Stimulated activated CD4-positive, alpha-beta T cell treated with anti-CD3 and anti-CD28 coated beads, TNF-alpha, amount 100 ng/mL, for 48 hours (primary cell): Measurements from ENCODE around the gene EIF6.

Experiments used
- DNase-seq, 3 donors: peaks; one replicate each; pipeline ENCODE4 v3.0.0-alpha.2; 2020; ENCODE audit warnings: low read depth in 3 of 3

Gene EIF6

DNA sequence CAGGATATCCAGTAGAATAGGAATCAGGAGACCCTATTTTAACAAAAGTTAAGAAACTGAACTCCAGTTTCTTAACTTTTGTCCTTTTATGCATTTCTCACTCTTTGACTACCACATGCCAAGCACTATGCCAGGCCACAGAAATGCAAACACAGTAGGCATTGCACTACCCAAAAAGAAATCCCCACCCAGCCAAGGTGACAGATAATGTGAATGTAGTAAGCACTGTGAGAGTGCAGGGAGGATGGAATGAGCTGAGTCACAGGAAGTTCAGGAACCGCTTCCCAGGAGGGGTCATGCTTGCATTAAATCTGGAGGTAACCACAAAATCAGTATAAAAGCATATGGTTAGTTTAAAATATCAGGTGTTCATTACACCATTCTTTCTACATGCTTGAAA is 27.7 kb upstream of the EIF6 start:
- no peak for DNase-seq

DNA sequence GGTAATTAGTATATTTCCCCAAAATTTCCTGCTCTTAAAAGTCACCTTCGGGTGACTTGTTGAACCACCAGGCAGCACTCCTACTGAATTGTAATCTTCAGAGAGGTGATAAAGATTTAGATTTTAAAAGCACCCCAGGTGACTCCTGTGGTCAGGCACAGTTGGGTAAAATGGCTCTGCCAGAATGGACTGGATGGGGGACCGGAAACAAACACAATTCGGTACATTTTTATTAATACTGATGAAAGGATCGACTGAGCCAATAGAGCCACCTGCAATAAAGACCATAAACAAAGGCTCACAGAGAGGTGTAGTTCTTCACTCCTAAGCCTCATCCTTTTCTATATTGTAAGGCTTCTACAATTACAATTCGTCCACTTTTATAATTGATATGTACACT is 27.2 kb upstream of the EIF6 start:
- DNase-seq = no peak

DNA sequence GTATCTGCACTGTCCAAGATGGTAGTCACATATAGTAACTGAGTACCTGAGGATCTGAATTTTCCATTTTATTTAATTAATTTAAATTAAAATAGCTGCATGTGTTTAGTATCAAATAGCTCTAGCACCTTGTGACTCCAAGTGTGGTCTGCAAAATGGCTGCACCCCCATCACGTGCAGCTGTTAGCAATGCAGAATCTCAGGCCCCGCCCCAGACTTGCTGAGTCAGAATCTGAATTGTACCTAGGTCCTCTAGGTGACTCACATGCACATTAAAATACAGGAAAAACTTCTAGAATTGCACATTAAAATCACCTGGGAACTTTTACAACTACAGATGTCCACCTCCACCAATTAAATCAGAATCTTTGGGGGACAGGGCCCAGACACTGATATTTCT is 26.8 kb upstream of the EIF6 start:
- DNase-seq = peak; percentile 33 to 69 (median 63)

DNA sequence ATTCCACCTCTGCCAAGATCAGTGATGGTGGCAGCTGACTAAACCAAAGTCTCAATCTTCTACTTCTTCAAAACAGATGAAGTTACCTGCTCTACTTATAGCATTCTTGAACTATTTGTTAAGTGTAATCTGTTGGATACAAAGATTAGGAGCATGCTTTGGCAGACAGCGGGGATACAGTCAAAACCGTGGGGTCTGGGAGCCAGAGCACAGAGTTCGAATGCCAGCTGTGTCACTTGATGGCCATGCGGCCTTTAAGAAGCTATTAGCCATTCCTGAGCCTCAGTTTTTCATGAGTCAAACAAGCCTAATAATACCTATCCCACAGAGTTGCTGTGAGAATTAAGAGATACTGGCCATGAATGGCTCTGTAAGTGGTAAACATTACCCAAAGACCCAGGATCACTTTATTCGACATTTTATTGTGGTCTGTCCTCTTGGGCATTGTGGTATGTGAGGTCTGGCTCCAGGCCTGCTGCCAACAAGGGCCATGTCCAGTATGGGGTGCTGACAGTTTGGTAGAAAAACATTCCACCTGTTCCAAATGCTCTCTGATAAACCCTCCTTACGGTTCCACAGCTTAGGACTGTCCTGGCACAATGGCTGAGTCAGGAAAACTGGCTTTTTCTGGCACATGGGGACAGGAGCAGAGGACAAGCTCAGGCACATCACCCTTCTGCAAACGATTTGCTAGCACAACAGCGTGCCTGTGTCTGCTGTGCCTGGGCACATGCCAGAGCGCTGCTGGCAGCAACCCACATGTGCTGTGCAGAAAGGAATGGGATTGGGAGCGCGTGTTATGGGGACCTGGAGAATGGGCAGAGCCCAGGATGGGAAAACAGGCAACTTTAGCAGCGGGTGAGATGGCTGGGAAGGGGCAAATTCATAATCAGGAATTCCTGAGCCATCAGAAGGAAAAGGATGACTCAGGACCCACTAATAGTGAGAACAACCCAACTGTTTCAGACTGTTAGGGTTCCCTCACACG is 23.4 kb upstream of the EIF6 start:
- no peak for DNase-seq

DNA sequence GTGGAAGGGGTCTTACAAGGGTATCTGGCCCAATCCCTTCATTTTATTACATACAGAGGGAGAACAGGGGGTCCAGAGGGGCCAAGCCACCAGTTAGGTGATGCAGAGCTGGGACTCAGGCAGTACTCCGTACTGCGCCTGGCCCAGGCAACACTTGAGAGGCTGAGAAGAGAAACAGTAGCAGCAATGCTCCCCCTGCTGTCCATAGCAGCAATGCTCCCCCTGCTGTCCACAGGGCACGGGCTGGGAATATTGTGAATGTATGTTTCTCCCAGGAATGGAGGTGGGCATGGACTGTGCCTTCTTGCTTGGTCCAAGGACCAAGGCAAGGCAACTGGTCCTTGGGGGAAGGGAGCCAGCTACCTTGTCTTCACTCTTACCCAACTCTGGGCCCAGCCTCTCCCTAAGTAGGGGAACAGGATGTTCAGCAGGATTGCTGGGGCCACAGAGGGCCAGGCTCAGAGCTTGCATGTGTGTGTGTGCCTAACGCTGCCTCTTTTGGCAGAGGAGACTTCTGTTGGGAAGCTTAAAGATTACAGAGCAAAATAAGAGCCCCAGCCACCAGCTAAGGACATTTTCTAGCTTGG is 22.5 kb upstream of the EIF6 start:
- DNase-seq = no peak

DNA sequence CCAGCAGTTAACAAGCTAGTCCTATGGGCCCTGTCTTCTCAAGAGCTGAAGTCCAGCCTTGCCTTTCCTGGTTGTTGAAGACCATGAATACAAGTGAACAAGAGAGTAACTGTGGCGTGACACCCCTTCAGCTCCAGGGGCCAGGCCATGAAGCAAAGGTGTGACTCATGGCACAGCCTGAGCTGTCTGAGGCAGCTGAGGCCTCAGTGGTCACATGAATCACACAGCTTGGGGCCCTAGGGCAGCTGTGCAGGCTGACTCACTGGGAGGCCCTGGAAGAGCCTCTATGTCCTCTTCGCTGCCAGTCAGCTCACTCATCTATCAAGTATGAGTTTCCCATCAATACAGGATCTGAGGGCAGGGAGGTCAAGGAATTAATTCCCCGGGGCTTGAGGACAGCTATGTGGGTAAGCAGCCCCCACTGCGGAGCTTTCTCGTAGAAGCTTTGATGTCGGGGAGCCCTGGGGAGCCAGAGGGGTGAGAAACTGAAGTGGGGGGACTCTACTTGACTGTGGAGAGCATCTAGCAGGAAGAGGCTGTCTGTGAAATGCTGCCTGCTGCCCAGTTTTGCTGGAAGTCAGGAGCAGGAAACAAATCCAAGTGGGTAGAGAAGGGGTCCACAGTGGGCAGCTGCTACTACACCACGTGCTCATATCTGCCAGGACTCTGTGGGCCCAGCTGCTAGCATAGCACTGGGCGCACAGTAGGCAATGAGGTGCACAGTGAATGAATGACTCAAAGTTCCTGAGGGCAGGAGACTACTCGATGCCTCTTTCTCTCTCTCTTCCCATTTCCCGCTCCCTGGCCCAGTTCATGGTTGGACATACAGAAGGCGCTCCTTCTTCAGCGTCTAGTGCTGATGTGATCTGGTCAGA is 21.3 kb upstream of the EIF6 start:
- DNase-seq = peak; percentile 67 to 89 (median 75)

DNA sequence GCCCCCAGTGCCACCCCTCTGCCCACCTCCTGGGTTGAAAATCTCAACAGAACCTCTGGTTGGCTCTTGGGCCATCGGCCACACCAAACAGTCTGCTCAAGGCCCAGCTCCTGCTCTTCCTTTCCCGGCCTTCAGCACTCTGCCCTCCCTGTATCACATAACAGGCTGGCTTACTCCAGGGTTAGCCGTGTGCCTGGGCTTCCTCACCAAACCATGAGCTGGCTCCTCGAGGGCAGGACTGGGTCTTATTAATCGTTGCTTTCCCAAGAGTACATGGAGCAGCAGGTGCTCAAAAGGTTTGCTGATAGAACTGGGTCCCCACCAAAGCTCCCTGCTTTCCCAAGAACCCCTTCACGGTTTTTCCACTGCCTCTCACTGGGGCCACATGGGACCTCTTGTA is 20.4 kb upstream of the EIF6 start:
- no peak for DNase-seq

DNA sequence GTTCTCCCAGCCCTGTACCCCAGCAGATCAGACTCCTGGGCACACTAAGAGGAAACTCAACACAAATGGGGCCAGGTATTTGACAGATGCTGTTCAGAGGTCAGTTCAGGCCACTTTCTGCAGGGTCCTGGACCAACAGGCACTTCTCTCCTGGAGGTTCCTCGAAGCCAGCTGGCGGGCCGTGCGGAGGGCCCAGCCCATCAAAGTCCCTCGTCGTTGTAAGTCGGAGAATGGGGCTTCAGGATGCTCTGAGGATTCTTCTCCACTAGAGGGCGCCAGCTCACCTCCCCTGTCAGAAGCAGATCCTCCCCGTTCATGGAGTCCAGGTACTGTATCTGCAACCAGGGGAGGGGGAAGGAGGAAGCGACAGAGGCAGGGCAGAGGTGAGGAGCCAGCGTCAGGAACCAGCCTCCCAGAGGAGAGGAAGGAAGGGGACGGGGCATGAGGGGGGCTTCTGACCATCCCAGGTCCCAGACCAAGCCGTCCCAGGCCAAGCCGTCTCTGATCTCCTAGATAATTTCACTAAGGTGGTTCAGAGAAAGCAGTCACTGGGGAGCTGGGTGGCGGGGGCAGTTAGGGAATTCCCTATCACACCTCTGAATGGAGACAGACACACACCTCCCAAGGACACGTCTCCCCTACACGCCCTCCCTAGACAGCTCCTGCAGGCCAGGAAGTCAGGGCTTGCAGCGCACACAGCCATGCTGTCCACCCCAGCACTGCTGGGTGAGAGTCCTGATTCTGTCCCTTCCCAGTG is 19.3 kb upstream of the EIF6 start:
- peak; percentile 77 to 81 (median 78) for DNase-seq

DNA sequence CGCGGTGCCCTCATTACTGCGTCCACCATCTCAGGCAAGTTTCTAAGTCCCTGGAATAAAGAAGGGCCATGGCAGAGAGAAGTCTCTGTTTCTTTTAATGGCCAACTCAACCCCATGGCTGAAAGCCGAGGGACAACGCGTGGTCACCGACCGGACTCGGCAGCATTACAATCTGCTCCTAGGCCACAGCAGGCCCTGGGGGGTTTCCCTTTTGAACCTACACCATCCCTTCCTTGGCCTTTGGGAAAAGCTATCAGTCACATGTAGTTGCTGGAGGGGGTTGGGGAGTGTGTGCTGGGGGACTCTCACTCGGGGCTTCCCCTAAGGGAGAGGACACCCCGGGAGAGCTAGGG is 18.8 kb upstream of the EIF6 start:
- DNase-seq = no peak

DNA sequence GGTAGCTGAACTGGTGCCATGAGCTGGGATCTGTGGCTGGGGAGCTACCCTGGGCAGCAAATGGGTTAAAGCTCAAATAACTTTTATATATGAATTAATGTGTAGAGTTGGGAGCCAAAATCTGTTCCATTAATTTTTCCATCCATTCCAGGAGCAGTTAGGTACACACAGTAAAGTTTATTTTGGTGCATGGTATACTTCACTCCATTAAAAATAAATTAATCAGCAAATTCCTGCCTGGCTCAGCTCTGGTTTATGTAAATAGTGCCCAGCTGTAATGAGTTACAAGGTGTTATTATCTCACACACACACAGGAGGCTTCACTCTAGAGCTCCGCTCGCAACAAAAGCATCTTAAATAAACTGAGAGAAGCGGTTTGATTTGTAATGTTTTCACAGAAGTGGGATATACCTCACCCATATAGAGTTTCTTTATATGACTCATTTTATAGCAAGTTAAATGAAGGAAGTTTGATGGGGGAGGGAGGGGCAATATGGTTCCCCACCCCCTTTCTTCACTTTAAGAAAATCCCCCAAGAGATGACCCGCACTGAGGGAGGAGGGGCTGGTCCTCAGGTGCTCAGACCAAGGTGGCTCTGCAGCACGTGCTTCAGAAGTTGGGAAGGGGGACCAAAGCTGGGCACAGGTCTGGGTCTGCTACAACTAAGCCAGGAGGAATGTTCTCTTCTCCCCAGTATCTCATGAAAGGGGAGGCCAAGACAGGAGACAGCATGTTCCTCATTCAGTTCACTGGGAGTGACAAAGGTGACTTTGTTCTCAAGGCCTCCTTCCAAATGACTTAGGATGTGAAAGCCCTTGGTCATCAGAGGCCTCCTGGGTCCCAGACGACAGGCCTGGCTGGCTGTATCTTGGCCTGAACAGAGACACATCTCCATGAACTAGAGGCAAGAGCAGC is 18.1 kb upstream of the EIF6 start:
- no peak for DNase-seq

DNA sequence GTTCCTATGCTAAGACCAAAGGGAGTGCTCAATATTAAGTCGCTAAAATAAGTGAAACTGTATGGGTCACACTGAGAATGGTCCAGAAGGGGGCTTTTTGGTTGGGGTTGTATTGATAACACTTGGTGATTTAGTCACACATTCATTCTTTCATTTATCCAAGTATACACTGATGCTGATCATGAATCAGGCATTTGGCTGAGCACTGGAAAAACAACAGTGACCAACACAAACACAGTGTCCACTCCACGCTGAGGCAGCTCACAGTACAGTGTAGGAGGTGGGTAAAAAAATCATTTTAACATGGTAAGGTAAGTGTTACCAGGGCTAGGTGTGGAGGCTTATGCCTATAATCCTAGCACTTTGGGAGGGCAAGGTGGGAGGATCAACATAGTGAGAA is 16.9 kb upstream of the EIF6 start:
- DNase-seq = no peak

DNA sequence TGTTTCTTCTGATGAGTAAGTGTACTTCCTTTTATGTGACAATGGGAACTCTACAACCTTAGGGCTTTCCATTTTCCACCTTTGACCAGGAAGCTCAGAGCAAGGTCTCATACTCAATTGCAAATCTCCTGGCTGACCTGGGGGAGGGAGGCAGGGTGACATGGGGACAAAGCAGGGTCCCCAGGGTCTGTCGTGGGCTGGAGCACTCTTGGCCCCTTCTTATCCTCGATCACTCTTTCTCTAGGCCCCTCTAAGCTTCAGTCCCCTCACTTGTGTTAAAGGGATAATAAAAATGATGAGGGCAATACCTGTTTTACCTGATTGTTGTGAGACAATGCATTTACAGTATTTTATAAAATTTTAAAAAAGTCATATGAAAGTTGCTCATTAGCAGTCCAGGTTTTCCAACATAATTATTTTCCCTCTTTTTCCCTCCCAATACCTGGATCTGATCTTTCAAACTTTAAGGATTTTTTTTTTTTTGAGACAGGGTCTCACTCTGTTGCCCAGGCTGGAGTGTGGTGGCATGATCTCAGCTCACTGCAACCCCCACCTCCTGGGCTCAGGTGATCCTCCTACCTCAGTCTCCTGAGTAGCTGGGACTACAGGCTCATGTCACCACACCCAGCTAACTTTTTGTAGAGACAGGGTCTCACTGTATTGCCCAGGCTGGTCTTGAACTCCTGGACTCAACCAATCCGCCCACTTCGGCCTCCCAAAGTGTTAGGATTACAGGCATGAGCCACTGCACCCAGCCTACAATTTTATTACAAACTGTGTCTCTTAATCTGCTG is 16.1 kb upstream of the EIF6 start:
- no peak for DNase-seq

DNA sequence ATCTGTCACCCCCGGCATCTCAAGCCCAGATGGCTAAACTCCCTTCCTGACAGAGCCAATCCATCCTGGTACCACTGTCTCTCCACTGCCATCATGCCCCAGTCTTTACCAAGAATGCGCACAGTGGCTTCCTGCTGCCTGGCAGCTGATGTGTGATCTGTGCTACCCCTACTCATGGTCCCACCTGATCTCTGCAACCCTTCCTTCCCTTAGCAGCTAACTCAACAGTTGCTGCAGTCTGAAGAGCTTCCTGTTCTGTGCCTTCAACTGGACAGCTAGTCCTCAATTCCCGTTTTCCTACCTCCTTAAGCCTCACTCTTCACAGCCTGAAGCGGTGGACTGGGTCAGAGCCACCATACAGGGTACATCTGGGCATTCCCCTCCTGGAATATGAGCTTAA is 15.2 kb upstream of the EIF6 start:
- no peak for DNase-seq

DNA sequence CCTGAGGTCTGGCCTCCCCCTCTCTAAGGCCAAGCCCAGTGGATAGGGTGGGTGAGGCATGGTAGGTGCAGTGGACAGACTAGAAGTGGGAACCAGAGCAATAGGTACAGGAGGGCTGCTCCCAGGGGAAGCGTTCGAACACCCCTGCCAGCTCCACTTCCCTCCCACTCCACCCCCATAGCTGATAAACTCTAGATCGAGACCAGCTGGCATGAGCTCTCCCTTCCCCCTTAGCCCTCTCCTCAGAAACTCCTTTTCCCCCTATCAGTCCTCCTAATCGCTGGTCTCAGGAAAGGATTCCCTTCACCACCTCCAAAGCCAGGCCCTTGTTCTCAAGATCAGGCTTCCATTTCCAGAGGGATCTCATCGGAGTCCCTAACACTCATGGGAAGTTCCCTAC is 13.7 kb upstream of the EIF6 start:
- no peak for DNase-seq

DNA sequence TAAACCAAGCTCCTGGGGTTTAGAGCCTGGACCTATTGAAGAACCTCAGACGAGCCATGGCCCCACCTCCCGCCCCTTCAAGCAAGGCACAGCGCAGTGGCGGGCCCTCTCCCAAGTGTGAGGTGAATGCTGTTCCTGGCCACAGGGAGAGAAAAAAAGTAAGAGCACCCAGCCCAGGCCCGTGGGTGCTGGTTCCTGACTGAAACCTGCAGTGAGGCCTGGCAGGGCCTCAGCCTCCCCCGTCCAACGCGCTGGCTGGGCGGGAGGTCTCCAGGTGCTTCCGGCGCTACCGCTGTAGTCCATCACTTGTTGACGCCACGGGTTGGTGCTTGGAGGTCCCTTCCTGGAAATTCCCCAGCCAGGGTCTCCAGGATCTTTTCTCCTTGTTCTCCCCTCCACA is 13.2 kb upstream of the EIF6 start:
- no peak for DNase-seq

DNA sequence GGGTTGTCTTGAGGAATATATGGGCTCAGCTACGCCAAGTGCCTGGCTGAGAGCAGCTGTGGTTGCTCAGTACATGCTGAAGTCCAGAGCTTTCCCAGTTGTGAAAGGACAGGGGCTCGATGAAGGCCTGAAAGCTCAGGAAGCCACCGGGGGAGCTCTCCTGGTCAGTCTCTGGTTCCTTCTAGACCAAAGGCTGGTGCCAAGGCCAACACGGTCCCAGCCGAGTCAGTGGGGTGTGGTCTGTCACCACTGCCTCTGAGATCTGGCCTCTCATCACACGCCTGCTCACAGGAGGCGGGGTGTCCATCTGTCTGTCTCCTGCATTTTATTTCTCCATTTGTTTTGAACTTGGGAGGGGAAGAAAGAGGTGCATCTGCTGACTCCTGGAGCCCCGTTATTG is 12.6 kb upstream of the EIF6 start:
- no peak for DNase-seq

DNA sequence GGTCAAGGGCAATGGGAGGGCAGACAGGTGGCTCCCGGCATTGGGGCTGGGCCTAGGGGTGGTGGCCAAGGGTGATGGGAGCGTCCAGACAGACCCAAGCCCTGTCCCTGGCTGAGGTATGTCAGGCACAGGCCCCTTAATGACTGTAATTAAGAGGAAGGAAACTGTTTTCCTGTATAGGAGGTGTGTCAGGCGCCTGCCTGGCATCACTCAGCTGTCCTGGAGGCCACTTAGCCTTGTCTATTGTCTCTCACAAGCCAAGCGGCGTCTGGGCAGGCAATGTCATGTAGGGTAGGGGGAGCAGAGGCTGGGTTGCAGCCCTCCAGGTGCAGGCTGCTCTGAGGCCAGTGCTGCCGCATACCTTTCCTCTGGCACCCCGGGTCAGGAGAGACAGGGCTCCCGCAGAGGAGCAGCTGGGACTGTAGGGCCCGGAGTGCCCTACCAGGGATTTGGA is 11.6 kb upstream of the EIF6 start:
- DNase-seq = no peak

DNA sequence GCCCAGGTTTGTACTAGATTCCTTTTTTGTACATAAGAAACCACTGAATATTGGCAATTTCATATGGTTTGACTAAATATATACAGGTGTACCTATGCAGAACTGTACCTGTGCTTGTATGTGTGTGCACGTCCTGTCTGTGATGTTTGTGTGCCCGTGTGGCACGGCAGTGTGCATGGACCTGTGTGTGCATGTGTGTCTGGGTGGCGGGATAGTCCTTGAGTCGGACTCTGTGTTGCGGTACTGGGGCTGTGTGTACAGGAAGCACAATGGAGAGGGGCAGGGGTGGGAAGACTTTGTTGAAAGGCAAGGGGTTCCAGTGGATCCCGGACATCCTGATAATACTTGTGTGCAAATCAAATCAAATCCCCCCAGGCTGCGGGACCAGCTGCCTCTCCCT is 11.1 kb upstream of the EIF6 start:
- no peak for DNase-seq

DNA sequence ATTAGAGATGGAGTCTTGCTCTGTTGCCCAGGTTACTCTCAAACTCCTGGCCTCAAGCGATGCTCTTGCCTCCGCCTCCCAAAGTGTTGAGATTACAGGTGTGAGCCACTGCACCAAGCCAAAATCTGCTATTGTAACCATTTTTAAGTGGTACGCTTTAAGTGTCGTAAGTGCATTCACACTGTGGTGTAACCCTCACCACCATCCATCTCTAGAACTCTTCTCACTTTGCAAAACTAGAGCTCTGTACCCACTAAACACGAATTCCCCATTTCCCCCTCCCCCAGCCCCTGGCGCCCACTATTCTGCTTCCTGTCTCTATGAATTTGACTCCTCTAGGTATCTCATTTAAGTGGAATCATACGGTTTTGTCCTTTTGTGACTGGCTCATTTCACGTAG is 10.5 kb upstream of the EIF6 start:
- DNase-seq = no peak

DNA sequence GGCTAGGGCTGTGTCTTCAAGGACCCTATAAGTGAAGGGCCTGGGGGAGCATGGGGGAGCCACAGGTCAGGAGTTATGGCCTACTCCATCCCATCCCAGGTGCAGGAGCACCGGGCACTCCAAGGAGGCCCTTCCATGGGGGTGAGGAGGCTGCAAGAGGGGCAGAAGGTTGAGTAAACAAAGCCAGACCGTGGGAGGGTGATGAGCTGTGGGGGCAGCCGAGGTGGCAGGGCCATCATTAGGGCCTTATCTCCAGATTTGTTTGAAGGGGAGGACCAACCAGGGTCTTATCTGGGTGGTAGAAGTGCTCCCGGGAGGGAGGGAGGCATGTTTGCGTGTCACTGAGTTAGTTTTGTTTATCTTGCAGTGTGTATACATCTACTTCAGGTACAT is 9.7 kb upstream of the EIF6 start:
- DNase-seq = no peak
